Activated CD8-positive, alpha-beta T cell treated with anti-CD3 and anti-CD28 coated beads for 36 hours (primary cell): ENCODE results near the gene IFNL1. TPM values are rescaled to one million over a fixed set of nuclear protein-coding genes. Genes with fewer than 3 reads are reported as not detected.

ENCODE experiments used
- ATAC-seq: fragments of 200-7000 bp; cut with Tn5 transposase; one replicate; pipeline ENCODE4 v1.10.0; 2021; ENCODE audit warnings: mild to moderate bottlenecking, moderate library complexity
- CTCF ChIA-PET: fragments of 350-600 bp; sonication (Branson Sonifier 250); formaldehyde crosslinking; loops from one replicate; lab custom pipeline; 2021; ENCODE audit warnings: antibody characterized with exemption; lab: Charles Lee
- POLR2A ChIA-PET: fragments of 350-600 bp; sonication (Branson Sonifier 250); formaldehyde crosslinking; loops from one replicate; lab custom pipeline; 2021; ENCODE audit warnings: antibody characterized with exemption; lab: Charles Lee
- DNase-seq: peaks from one replicate; pipeline ENCODE4 v3.0.0-alpha.2; 2020
- H3K27ac Mint-ChIP-seq: one replicate; pipeline ENCODE4 v1.8.0; 2021; ENCODE audit warnings: mild to moderate bottlenecking, mixed read lengths
- H3K27me3 Mint-ChIP-seq: one replicate; pipeline ENCODE4 v1.8.0; 2021; ENCODE audit warnings: mixed read lengths
- H3K36me3 Mint-ChIP-seq: one replicate; pipeline ENCODE4 v1.8.0; 2021; ENCODE audit warnings: low read depth, mixed read lengths
- H3K4me1 Mint-ChIP-seq: one replicate; pipeline ENCODE4 v1.8.0; 2021; ENCODE audit warnings: low read depth, mixed read lengths
- H3K4me3 Mint-ChIP-seq: one replicate; pipeline ENCODE4 v1.8.0; 2021; ENCODE audit warnings: mild to moderate bottlenecking, moderate library complexity, mixed read lengths
- H3K9me3 Mint-ChIP-seq: one replicate; pipeline ENCODE4 v1.8.0; 2021; ENCODE audit warnings: mixed read lengths
- CTCF ChIP-seq: fragments of 200-600 bp; IDR thresholded peaks from one replicate; pipeline ENCODE4 v1.8.0; 2022; ENCODE audit warnings: antibody characterized with exemption, mild to moderate bottlenecking
- intact Hi-C: fragments of 100-400 bp; cut with micrococcal nuclease; formaldehyde crosslinking; loops from one replicate; pipeline ENCODE4 v1.10.0; 2022
- total RNA-seq, 2 experiments: library from RNA; stranded (reverse); gene quantifications; one replicate each; pipeline ENCODE4 v1.2.3, GENCODE V29; 2021

Gene IFNL1
- not detected for total RNA-seq

GRCh38 chr19:39296055-39296645, at the start of gene IFNL1:
Gene IFNL1 (plus strand): TSS chr19:39296407. CDS start chr19:39296422, 15 bp downstream.
- no peak within 1 kb of the TSS for H3K27ac Mint-ChIP-seq

GRCh38 chr19:39246951-39247669, 49.1 kb upstream of the IFNL1 start:
- ChIA-PET POLR2A (interaction anchor here (1.0 kb wide), 1 partner anchor 9 kb away, joined by 3 read pairs; no protein-coding TSS in a partner anchor), CTCF (no interaction called here)
- Mint-ChIP-seq H3K4me3 (peak overlapping the region; percentile 58), H3K4me1 (peaks cover 2% of the 10 kb centered on the region), H3K9me3 (no peaks in the 10 kb centered on the region), H3K27me3 (peaks cover 6% of the 10 kb centered on the region), H3K27ac (no peak overlapping the region), H3K36me3 (no peaks in the 10 kb centered on the region)
- TF ChIP-seq CTCF, result no peak
- DNase-seq (peak; percentile 58), ATAC-seq (peak; percentile 82)
- intact Hi-C loops, result no loop called here

More at GRCh38 chr19:39296055-39296645, at the start of gene IFNL1:
- TF ChIP-seq CTCF, result no peak
- intact Hi-C loops, result no loop called here
- CTCF ChIA-PET, result interaction anchor here (0.8 kb wide), 1 partner anchor 245 kb away, joined by 3 read pairs; no protein-coding TSS in a partner anchor
- POLR2A ChIA-PET, result no interaction called here
- H3K27me3 Mint-ChIP-seq, result no peaks in the 10 kb centered on the region
- no peak within 1 kb of the TSS for H3K4me3 Mint-ChIP-seq
- H3K9me3 Mint-ChIP-seq, result no peaks in the 10 kb centered on the region
- DNase-seq (no peak), ATAC-seq (no peak)
- peaks cover 18% of the 10 kb centered on the region for H3K4me1 Mint-ChIP-seq
- no peaks in the 10 kb centered on the region for H3K36me3 Mint-ChIP-seq

GRCh38 chr19:39247701-39248664, 48.2 kb upstream of the IFNL1 start:
- ChIA-PET POLR2A (interaction anchor here (1.0 kb wide), 1 partner anchor 10 kb away, joined by 3 read pairs; no protein-coding TSS in a partner anchor), CTCF (no interaction called here)
- H3K27me3 Mint-ChIP-seq, result peaks cover 6% of the 10 kb centered on the region
- intact Hi-C loops, result no loop called here
- H3K4me3 Mint-ChIP-seq, result no peak overlapping the region
- TF ChIP-seq CTCF, result no peak
- no peaks in the 10 kb centered on the region for H3K9me3 Mint-ChIP-seq
- ATAC-seq (peak; percentile 49), DNase-seq (no peak)
- no peak overlapping the region for H3K27ac Mint-ChIP-seq
- no peaks in the 10 kb centered on the region for H3K36me3 Mint-ChIP-seq
- peaks cover 2% of the 10 kb centered on the region for H3K4me1 Mint-ChIP-seq

GRCh38 chr19:39248806-39249205, 47.4 kb upstream of the IFNL1 start, which contains the start of gene IFNL4:
Gene IFNL4 (minus strand): TSS chr19:39248856.
- no peaks in the 10 kb centered on the region for H3K9me3 Mint-ChIP-seq
- H3K27me3 Mint-ChIP-seq, result peaks cover 6% of the 10 kb centered on the region
- TF ChIP-seq CTCF, result no peak
- DNase-seq (no peak), ATAC-seq (no peak)
- no peak within 1 kb of the TSS for H3K27ac Mint-ChIP-seq
- ChIA-PET CTCF (no interaction called here), POLR2A (no interaction called here)
- H3K36me3 Mint-ChIP-seq, result no peaks in the 10 kb centered on the region
- peaks cover 2% of the 10 kb centered on the region for H3K4me1 Mint-ChIP-seq
- H3K4me3 Mint-ChIP-seq, result no peak within 1 kb of the TSS
- intact Hi-C loops, result no loop called here
